Neural crest cell (in vitro differentiated cells): ENCODE measurements around the gene NUPR1. TPM values are rescaled to one million over a fixed set of nuclear protein-coding genes. Genes with fewer than 3 reads are reported as not detected.

ENCODE experiments used
- DNase-seq: peaks from one replicate; pipeline ENCODE4 v3.0.0; 2021; ENCODE audit warnings: low read depth, mixed read lengths, low spot score
- H3K27ac Mint-ChIP-seq: one replicate; pipeline ENCODE4 v1.8.0; 2021; ENCODE audit warnings: mild to moderate bottlenecking, mixed read lengths; ENCODE audit not compliant: unreplicated experiment
- H3K27me3 Mint-ChIP-seq: 2 replicates; pipeline ENCODE4 v1.8.0; 2021; ENCODE audit warnings: low read depth, mild to moderate bottlenecking, mixed read lengths
- H3K36me3 Mint-ChIP-seq: 2 replicates; pipeline ENCODE4 v1.8.0; 2021; ENCODE audit warnings: low read depth, mild to moderate bottlenecking, mixed read lengths
- H3K4me1 Mint-ChIP-seq: 2 replicates; pipeline ENCODE4 v1.8.0; 2021; ENCODE audit warnings: mixed read lengths
- H3K4me3 Mint-ChIP-seq: one replicate; pipeline ENCODE4 v1.8.0; 2021; ENCODE audit warnings: mild to moderate bottlenecking, mixed read lengths
- H3K9me3 Mint-ChIP-seq: 2 replicates; pipeline ENCODE4 v1.8.0; 2021; ENCODE audit warnings: mixed read lengths
- CTCF ChIP-seq: fragments of 200-600 bp; sonication (generic); conservative IDR thresholded peaks from 2 replicates; pipeline ENCODE4 v1.5.0; 2021; ENCODE audit warnings: antibody characterized with exemption, mild to moderate bottlenecking
- total RNA-seq: library from RNA; stranded (reverse); gene quantifications from 2 replicates; pipeline ENCODE4 v1.2.1, GENCODE V29; 2021

The NUPR1 gene
- total RNA-seq, 1 donor from 2014 or later = not detected

- no peaks in the 10 kb centered on the region for H3K36me3 Mint-ChIP-seq
- H3K4me1 Mint-ChIP-seq = no peaks in the 10 kb centered on the region
- DNase-seq = no peak
- no peaks in the 10 kb centered on the region for H3K9me3 Mint-ChIP-seq
- H3K4me3 Mint-ChIP-seq = no peak overlapping the region
- H3K27me3 Mint-ChIP-seq = peaks cover 3% of the 10 kb centered on the region
- H3K27ac Mint-ChIP-seq = peak overlapping the region; percentile 80
- no peak for TF ChIP-seq CTCF
Measured at GRCh38 chr16:28499854-28500253, 38.9 kb downstream of the NUPR1 start.

- Mint-ChIP-seq H3K4me1 (no peaks in the 10 kb centered on the region), H3K9me3 (no peaks in the 10 kb centered on the region), H3K27ac (no peak overlapping the region), H3K27me3 (no peaks in the 10 kb centered on the region), H3K4me3 (no peak overlapping the region), H3K36me3 (no peaks in the 10 kb centered on the region)
- no peak for TF ChIP-seq CTCF
- DNase-seq = no peak
Measured at GRCh38 chr16:28498666-28499381, 40.0 kb downstream of the NUPR1 start.

- Mint-ChIP-seq H3K36me3 (no peaks in the 10 kb centered on the region), H3K27ac (no peak overlapping the region), H3K27me3 (no peaks in the 10 kb centered on the region), H3K9me3 (no peaks in the 10 kb centered on the region), H3K4me1 (no peaks in the 10 kb centered on the region), H3K4me3 (no peak overlapping the region)
- TF ChIP-seq CTCF = no peak
- no peak for DNase-seq
Measured at GRCh38 chr16:28497861-28498599, 40.7 kb downstream of the NUPR1 start.

- peak overlapping the region; percentile 96 for H3K27ac Mint-ChIP-seq
- H3K27me3 Mint-ChIP-seq = no peaks in the 10 kb centered on the region
- H3K4me1 Mint-ChIP-seq = peaks cover under 1% of the 10 kb centered on the region
- H3K36me3 Mint-ChIP-seq = no peaks in the 10 kb centered on the region
- H3K9me3 Mint-ChIP-seq = no peaks in the 10 kb centered on the region
- no peak for TF ChIP-seq CTCF
- no peak overlapping the region for H3K4me3 Mint-ChIP-seq
- no peak for DNase-seq
Measured at GRCh38 chr16:28497386-28497785, 41.4 kb downstream of the NUPR1 start.

- H3K27me3 Mint-ChIP-seq = no peaks in the 10 kb centered on the region
- H3K4me3 Mint-ChIP-seq = no peak overlapping the region
- H3K9me3 Mint-ChIP-seq = no peaks in the 10 kb centered on the region
- peak overlapping the region; percentile 90 for H3K27ac Mint-ChIP-seq
- TF ChIP-seq CTCF = no peak
- DNase-seq = no peak
- H3K4me1 Mint-ChIP-seq = peaks cover 6% of the 10 kb centered on the region
- H3K36me3 Mint-ChIP-seq = no peaks in the 10 kb centered on the region
Measured at GRCh38 chr16:28496844-28497243, 41.9 kb downstream of the NUPR1 start.
